Measurements from ENCODE around the gene ACAT2.
"Not testable (repeated sequence)": the region's sequence is repeated elsewhere in the genome, so short reads cannot be mapped to it uniquely, and the experiment has no call there.

ACAT2 gene

GRCh38 chr6:159766906-159767305 lies 5.1 kb downstream of the ACAT2 start:
- Mint-ChIP-seq H3K36me3 (ENCODE audit: low read depth) (peaks cover 73% of the 10 kb centered on the region), H3K4me1 (ENCODE audit: low read depth) (peaks cover 36% of the 10 kb centered on the region), H3K4me3 (no peak overlapping the region), H3K27me3 (ENCODE audit: low read depth) (no peaks in the 10 kb centered on the region), H3K27ac (no peak overlapping the region), H3K9me3 (no peaks in the 10 kb centered on the region)
- DNase-seq (ENCODE audit: low spot score), result no peak

GRCh38 chr6:159769470-159769869 lies 7.6 kb downstream of the ACAT2 start:
- Mint-ChIP-seq H3K4me3 (no peak overlapping the region), H3K4me1 (ENCODE audit: low read depth) (peaks cover 27% of the 10 kb centered on the region), H3K27ac (no peak overlapping the region), H3K9me3 (no peaks in the 10 kb centered on the region), H3K27me3 (ENCODE audit: low read depth) (no peaks in the 10 kb centered on the region), H3K36me3 (ENCODE audit: low read depth) (peaks cover 74% of the 10 kb centered on the region)
- DNase-seq (ENCODE audit: low spot score), result no peak

GRCh38 chr6:159772196-159772595 lies 10.4 kb downstream of the ACAT2 start:
- H3K36me3 Mint-ChIP-seq (ENCODE audit: low read depth), result peaks cover 72% of the 10 kb centered on the region
- no peaks in the 10 kb centered on the region for H3K9me3 Mint-ChIP-seq
- DNase-seq (ENCODE audit: low spot score), result no peak
- H3K27me3 Mint-ChIP-seq (ENCODE audit: low read depth), result no peaks in the 10 kb centered on the region
- no peak overlapping the region for H3K27ac Mint-ChIP-seq
- peaks cover 11% of the 10 kb centered on the region for H3K4me1 Mint-ChIP-seq (ENCODE audit: low read depth)
- H3K4me3 Mint-ChIP-seq, result no peak overlapping the region

GRCh38 chr6:159777240-159777904 lies 15.5 kb downstream of the ACAT2 start:
- H3K4me1 Mint-ChIP-seq (ENCODE audit: low read depth), result peaks cover 12% of the 10 kb centered on the region
- peaks cover 72% of the 10 kb centered on the region for H3K36me3 Mint-ChIP-seq (ENCODE audit: low read depth)
- no peaks in the 10 kb centered on the region for H3K9me3 Mint-ChIP-seq
- no peak for DNase-seq (ENCODE audit: low spot score)
- H3K27me3 Mint-ChIP-seq (ENCODE audit: low read depth), result no peaks in the 10 kb centered on the region
- H3K27ac Mint-ChIP-seq, result no peak overlapping the region
- H3K4me3 Mint-ChIP-seq, result no peak overlapping the region

- Mint-ChIP-seq H3K36me3 (ENCODE audit: low read depth) (peaks cover 77% of the 10 kb centered on the region), H3K27ac (no peak overlapping the region), H3K4me3 (no peak overlapping the region), H3K4me1 (ENCODE audit: low read depth) (peaks cover 19% of the 10 kb centered on the region), H3K27me3 (ENCODE audit: low read depth) (no peaks in the 10 kb centered on the region), H3K9me3 (no peaks in the 10 kb centered on the region)
- no peak for DNase-seq (ENCODE audit: low spot score)
Measured at GRCh38 chr6:159778131-159778530, 16.3 kb downstream of the ACAT2 start.

- no peaks in the 10 kb centered on the region for H3K27me3 Mint-ChIP-seq (ENCODE audit: low read depth)
- no peaks in the 10 kb centered on the region for H3K9me3 Mint-ChIP-seq
- peaks cover 20% of the 10 kb centered on the region for H3K4me1 Mint-ChIP-seq (ENCODE audit: low read depth)
- H3K27ac Mint-ChIP-seq, result peak overlapping the region; percentile 7
- no peak overlapping the region for H3K4me3 Mint-ChIP-seq
- DNase-seq (ENCODE audit: low spot score), result no peak
- peaks cover 77% of the 10 kb centered on the region for H3K36me3 Mint-ChIP-seq (ENCODE audit: low read depth)
Measured at GRCh38 chr6:159778542-159779103, 16.8 kb downstream of the ACAT2 start.

GRCh38 chr6:159788276-159788675 lies 26.4 kb downstream of the ACAT2 start:
- no peak for DNase-seq (ENCODE audit: low spot score)
- no peaks in the 10 kb centered on the region for H3K9me3 Mint-ChIP-seq
- peaks cover 49% of the 10 kb centered on the region for H3K4me1 Mint-ChIP-seq (ENCODE audit: low read depth)
- peaks cover 72% of the 10 kb centered on the region for H3K36me3 Mint-ChIP-seq (ENCODE audit: low read depth)
- peak overlapping the region; percentile 96 for H3K4me3 Mint-ChIP-seq
- H3K27me3 Mint-ChIP-seq (ENCODE audit: low read depth), result peaks cover 2% of the 10 kb centered on the region
- peak overlapping the region; percentile 79 for H3K27ac Mint-ChIP-seq

- Mint-ChIP-seq H3K27ac (peak overlapping the region; percentile 79), H3K27me3 (ENCODE audit: low read depth) (peaks cover 2% of the 10 kb centered on the region), H3K36me3 (ENCODE audit: low read depth) (peaks cover 71% of the 10 kb centered on the region), H3K4me3 (peak overlapping the region; percentile 96), H3K4me1 (ENCODE audit: low read depth) (peaks cover 48% of the 10 kb centered on the region), H3K9me3 (no peaks in the 10 kb centered on the region)
- DNase-seq (ENCODE audit: low spot score), result peak; percentile 27
Measured at GRCh38 chr6:159788753-159789376, 27.0 kb downstream of the ACAT2 start.

- Mint-ChIP-seq H3K4me3 (peak within 1 kb of the TSS; percentile 96), H3K9me3 (no peaks in the 10 kb centered on the region), H3K4me1 (ENCODE audit: low read depth) (peaks cover 48% of the 10 kb centered on the region), H3K27me3 (ENCODE audit: low read depth) (peaks cover 2% of the 10 kb centered on the region), H3K27ac (peak within 1 kb of the TSS; percentile 95), H3K36me3 (ENCODE audit: low read depth) (peaks cover 72% of the 10 kb centered on the region)
- peak; percentile 100 for DNase-seq (ENCODE audit: low spot score)
Measured at GRCh38 chr6:159789377-159790148, 27.7 kb downstream of the ACAT2 start, which contains the start of gene TCP1. TSS of gene TCP1 (minus strand) at chr6:159789602. CDS start at chr6:159789468, 134 bp downstream.

GRCh38 chr6:159790149-159790955 lies 28.5 kb downstream of the ACAT2 start, which contains the start of gene MRPL18:
TSS of gene MRPL18 (plus strand) at chr6:159790467. CDS start at chr6:159790588, 121 bp downstream.
- peaks cover 40% of the 10 kb centered on the region for H3K4me1 Mint-ChIP-seq (ENCODE audit: low read depth)

GRCh38 chr6:159790956-159791598 lies 29.2 kb downstream of the ACAT2 start:
- Mint-ChIP-seq H3K27me3 (ENCODE audit: low read depth) (peaks cover 2% of the 10 kb centered on the region), H3K9me3 (no peaks in the 10 kb centered on the region), H3K4me3 (peak overlapping the region; percentile 96), H3K27ac (peak overlapping the region; percentile 95), H3K4me1 (ENCODE audit: low read depth) (peaks cover 36% of the 10 kb centered on the region), H3K36me3 (ENCODE audit: low read depth) (peaks cover 59% of the 10 kb centered on the region)
- no peak for DNase-seq (ENCODE audit: low spot score)

More at GRCh38 chr6:159790149-159790955, 28.5 kb downstream of the ACAT2 start, which contains the start of gene MRPL18:
- Mint-ChIP-seq H3K36me3 (ENCODE audit: low read depth) (peaks cover 65% of the 10 kb centered on the region), H3K27me3 (ENCODE audit: low read depth) (peaks cover 2% of the 10 kb centered on the region), H3K27ac (peak within 1 kb of the TSS; percentile 95), H3K9me3 (no peaks in the 10 kb centered on the region), H3K4me3 (peak within 1 kb of the TSS; percentile 96)
- peak; percentile 89 for DNase-seq (ENCODE audit: low spot score)

- peaks cover 58% of the 10 kb centered on the region for H3K36me3 Mint-ChIP-seq (ENCODE audit: low read depth)
- H3K4me3 Mint-ChIP-seq; H3K27me3 Mint-ChIP-seq (ENCODE audit: low read depth); H3K9me3 Mint-ChIP-seq; H3K27ac Mint-ChIP-seq; DNase-seq (ENCODE audit: low spot score): not testable (repeated sequence)
- H3K4me1 Mint-ChIP-seq (ENCODE audit: low read depth), result peaks cover 20% of the 10 kb centered on the region
Measured at GRCh38 chr6:159794976-159795375, 33.1 kb downstream of the ACAT2 start.

- no peak overlapping the region for H3K27ac Mint-ChIP-seq
- no peaks in the 10 kb centered on the region for H3K27me3 Mint-ChIP-seq (ENCODE audit: low read depth)
- peaks cover 47% of the 10 kb centered on the region for H3K36me3 Mint-ChIP-seq (ENCODE audit: low read depth)
- H3K4me1 Mint-ChIP-seq (ENCODE audit: low read depth), result peaks cover 5% of the 10 kb centered on the region
- H3K4me3 Mint-ChIP-seq, result no peak overlapping the region
- DNase-seq (ENCODE audit: low spot score), result no peak
- H3K9me3 Mint-ChIP-seq, result no peaks in the 10 kb centered on the region
Measured at GRCh38 chr6:159797554-159797953, 35.7 kb downstream of the ACAT2 start.
